Measurements from ENCODE around the gene FERD3L. TPM values are rescaled to one million over a fixed set of nuclear protein-coding genes. Genes with fewer than 3 reads are reported as not detected.

FERD3L gene
- total RNA-seq, 1 experiment from 2014 or later, result not detected

DNA sequence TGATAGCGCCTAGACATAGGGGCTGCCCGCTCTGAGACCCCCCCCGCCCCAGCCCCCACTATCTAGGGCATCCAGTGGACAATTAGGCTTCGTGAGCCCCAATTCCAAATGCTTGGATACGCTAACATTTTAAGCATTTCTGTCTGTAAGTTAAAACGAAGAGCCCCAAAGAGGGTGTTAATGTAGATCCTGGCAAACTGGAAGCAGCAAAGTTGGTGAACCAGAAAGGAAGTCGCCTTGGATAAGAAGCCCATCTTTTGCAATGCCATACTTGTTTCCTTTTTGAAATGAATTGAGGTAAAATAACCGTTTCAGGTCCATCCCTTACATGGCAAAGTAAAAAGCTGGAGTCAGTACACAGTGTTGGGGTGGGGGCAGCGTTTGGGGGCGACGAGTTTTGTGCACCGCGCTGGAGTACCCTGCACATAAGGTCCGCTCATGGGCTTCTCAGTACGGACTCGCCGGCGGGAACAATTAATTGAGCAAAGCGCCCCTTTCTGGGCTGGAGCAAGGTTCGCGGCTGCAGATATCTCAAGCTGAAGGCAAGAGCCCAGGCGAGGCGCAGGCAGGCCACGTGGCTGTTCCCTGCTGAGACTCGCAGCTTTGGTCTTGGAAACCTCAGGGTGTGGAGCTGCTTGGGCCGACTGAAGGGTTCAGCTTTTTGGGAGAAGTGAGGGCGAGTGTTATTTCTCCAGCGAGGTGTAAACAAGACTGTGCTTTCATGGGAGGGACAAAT lies 26.4 kb downstream of the FERD3L start:
- TF ChIP-seq CTCF (conservative IDR thresholded peaks at IDR 0.05), result no peak
- Histone ChIP-seq H3K4me1 (ENCODE audit: insufficient read depth, low read length) (0 out of 2 replicates have a peak, but pooled peaks cover 2% of the 10 kb centered on the region), H4K8ac (replicated peaks; ENCODE audit: insufficient read length, low read depth, low read length) (no peak overlapping the region), H2BK20ac (ENCODE audit: low read depth, low read length, poor library complexity, severe bottlenecking) (no peak overlapping the region), H3K14ac (ENCODE audit: insufficient read depth, low read length) (no peak overlapping the region), H4K91ac (ENCODE audit: insufficient read length, low read depth, low read length) (no peak overlapping the region), H4K5ac (ENCODE audit: insufficient read length, low read depth, low read length) (no peak overlapping the region), H3K79me2 (ENCODE audit: insufficient read depth, low read length) (no peaks in the 10 kb centered on the region), H4K20me1 (ENCODE audit: control insufficient read depth, insufficient read depth, insufficient read length) (no peaks in the 10 kb centered on the region), H3K23ac (ENCODE audit: insufficient read length, low read depth, low read length) (no peak overlapping the region), H3K4ac (ENCODE audit: low read depth, low read length) (no peak overlapping the region), H2BK5ac (ENCODE audit: insufficient read length, low read length) (no peak overlapping the region), H3K9me3 (ENCODE audit: control insufficient read depth, low read depth, low read length) (no peaks in the 10 kb centered on the region), H2BK15ac (ENCODE audit: low read depth, low read length) (no peak overlapping the region), H3K9ac (ENCODE audit: extremely low read depth, insufficient read length, low read length) (no peak overlapping the region), H2BK120ac (ENCODE audit: low read depth, low read length, poor library complexity, severe bottlenecking) (no peak overlapping the region), H3K18ac (ENCODE audit: insufficient read length, low read depth, low read length) (no peak overlapping the region), H3K4me2 (ENCODE audit: insufficient read depth, insufficient read length, low read length) (peak overlapping the region; percentile 57), H3K27me3 (ENCODE audit: insufficient read depth, low read length) (peaks cover 56% of the 10 kb centered on the region), H3K23me2 (ENCODE audit: insufficient read length, low read depth, low read length, poor library complexity, severe bottlenecking) (peaks cover 25% of the 10 kb centered on the region), H2AFZ (ENCODE audit: low read length) (no peak overlapping the region), H2AK5ac (ENCODE audit: insufficient read length, low read length) (no peak overlapping the region), H2BK12ac (ENCODE audit: insufficient read length, low read depth, low read length) (no peak overlapping the region), H3K56ac (ENCODE audit: insufficient read length, low read depth, low read length) (no peak overlapping the region), H3K27ac (ENCODE audit: insufficient read length, low read depth, low read length) (no peak overlapping the region), H3K79me1 (ENCODE audit: insufficient read depth, low read depth, low read length, poor library complexity, severe bottlenecking) (no peaks in the 10 kb centered on the region), H3T11ph (ENCODE audit: low read length) (no peak overlapping the region)
- Mint-ChIP-seq H3K9me3 (no peaks in the 10 kb centered on the region; a peak in 1 of 5 replicates), H3K4me3 (peak overlapping the region in 1 of 2 experiments; percentile 83; a peak in 3 of 5 replicates), H3K4me1 (peaks cover 24 to 36% of the 10 kb centered on the region in 2 experiments), H3K36me3 (ENCODE audit: insufficient read depth in 1 of 3, low read depth in 3 of 3) (no peaks in the 10 kb centered on the region), H3K27ac (no peak overlapping the region), H3K27me3 (ENCODE audit: low read depth) (peaks cover 81% of the 10 kb centered on the region)
- WGBS (ENCODE audit: extremely low coverage, insufficient read length, low lambda C conversion rate), result no CpG with 5 or more reads among the region's 28 CpGs
- peak; percentile 76 for DNase-seq

Measured in H9 (cell line).